GM20000 (cell line): ENCODE data around the gene ANO1.

Source experiments
- DNase-seq: peaks from one replicate; pipeline ENCODE4 v3.0.0; 2012; ENCODE audit warnings: low spot score
- TF ChIP-seq, protein P1 (sequence below): IDR thresholded peaks from 2 replicates; pipeline ENCODE4 v1.5.1; 2012; ENCODE audit warnings: mild to moderate bottlenecking, control low read depth; ENCODE audit errors: extremely low read depth, missing control alignments

Gene ANO1

DNA sequence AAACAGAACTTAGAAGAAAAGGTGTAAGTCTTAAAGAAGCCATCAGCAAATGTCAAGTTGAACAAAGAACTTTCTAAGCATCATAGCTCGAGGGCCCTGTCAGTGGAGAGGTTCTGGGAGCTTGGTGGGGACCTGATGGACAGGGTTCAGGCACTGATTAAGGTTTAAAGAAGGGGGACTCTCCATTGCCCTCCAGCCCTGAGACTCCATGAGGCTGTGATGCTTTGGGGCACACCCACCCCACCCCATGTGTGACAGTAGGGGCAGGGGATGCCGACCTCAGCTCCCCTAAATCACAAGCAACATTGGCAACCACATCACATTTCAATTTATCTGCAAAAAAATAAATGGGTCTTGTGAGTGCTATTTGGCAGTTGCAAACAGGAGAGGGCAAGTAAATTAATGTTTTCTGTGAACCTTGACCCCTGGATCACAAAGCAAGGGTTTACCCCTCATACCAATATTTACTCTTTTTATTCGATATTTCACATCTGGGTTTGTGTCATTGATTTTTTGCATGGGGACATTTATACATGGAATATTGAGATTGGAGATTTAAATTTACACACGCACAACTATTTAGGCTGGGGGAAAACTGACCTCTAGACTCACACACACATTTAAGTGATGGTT is 37.1 kb upstream of the ANO1 start:
- no peak for DNase-seq
- TF ChIP-seq, protein P1, sequence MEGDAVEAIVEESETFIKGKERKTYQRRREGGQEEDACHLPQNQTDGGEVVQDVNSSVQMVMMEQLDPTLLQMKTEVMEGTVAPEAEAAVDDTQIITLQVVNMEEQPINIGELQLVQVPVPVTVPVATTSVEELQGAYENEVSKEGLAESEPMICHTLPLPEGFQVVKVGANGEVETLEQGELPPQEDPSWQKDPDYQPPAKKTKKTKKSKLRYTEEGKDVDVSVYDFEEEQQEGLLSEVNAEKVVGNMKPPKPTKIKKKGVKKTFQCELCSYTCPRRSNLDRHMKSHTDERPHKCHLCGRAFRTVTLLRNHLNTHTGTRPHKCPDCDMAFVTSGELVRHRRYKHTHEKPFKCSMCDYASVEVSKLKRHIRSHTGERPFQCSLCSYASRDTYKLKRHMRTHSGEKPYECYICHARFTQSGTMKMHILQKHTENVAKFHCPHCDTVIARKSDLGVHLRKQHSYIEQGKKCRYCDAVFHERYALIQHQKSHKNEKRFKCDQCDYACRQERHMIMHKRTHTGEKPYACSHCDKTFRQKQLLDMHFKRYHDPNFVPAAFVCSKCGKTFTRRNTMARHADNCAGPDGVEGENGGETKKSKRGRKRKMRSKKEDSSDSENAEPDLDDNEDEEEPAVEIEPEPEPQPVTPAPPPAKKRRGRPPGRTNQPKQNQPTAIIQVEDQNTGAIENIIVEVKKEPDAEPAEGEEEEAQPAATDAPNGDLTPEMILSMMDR = no peak

DNA sequence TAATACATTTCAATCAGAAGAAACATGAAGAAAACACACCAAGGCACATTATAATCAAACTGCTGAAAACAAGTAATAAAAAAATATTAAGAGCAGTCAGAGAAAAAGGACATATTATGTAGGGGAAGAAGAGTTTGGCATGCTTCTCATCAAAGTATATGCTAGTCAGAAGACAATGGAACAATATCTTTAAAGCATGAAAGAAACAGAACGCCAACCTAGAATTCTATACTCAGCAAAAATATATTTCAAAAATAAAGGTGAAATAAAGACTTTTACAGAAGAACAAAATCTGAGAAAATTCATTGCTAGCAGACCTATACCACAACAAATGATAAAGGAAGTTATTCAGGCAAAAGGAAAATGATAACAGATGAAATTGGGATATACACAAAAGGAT is 34.6 kb upstream of the ANO1 start:
- DNase-seq = no peak

DNA sequence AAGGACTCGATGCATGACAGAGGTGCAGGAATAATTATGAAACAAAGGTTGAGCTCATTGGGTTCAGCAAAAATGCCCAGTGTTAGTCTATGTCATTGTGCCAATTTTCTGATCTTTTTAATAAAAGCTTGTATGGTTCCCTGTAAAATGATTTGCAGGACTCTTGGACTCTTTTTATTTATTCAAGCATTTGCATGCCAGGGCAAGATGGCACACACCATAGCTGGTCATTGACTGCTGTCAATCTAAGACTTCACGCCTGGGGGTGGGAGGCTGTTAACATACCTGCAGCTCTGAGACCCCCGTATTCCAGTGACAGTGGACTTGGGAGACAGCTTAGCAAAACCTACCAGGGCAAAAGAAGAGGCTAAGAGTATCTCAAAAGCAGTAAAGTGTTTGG is 32.0 kb upstream of the ANO1 start:
- TF ChIP-seq, protein P1 = no peak
- no peak for DNase-seq

More for the DNA sequence above, 34.6 kb upstream of the ANO1 start:
- TF ChIP-seq, protein P1 = no peak

DNA sequence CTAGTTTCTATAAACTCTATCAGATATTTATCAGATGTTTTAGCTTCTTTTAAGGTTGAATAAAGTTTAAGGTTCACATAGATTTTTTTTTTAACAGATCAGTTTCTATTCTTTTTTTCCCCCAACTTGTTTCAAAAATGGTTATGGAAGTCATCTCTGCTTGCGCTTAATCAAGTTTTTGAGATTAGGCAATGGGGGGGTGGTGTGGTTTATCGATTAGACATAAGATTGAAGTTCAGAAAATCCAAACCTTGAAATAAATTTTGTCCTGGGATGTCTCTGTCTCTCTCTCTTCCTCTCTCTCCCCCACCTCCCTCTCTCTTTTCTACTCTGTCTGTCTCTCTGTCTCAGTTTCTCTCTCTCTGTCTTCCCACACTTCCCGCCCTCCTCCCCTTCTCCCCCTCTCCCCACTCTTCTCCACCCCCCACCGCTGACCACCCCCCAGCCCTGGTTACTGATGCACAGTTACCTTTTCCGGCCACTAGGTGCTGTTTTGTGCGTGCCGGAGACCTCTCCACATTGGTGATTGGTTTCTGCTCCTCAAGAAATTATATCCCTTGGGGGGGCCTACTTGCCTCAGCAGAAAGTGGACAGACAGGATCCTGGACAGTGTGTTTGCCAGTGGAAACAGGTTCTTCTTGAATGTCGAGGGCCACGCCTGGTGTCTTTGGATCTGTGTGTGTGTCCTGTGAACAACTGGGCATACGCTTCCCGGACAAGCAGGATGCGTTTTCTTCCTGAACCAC is 29.7 kb upstream of the ANO1 start:
- TF ChIP-seq, protein P1 = no peak
- no peak for DNase-seq

DNA sequence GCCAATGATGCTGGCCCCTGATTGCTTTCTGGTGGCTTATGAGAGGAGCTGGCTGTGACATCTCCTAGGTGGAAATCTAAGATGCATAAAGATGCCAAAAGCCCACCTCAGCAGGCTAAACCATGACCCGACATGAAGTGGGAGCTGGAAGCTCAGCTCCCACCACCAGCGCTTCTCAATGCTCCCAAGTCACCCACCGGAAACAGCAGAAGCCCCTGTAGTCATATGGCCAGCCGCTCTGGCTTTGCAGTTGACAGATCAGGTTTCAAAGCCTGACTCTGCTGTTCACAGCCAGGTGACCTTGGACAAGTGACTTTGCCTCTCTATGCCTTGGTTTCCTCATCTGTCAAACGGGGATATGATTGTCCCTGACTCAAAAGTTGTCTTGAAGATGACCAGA is 29.1 kb upstream of the ANO1 start:
- TF ChIP-seq, protein P1 = no peak
- DNase-seq = no peak

DNA sequence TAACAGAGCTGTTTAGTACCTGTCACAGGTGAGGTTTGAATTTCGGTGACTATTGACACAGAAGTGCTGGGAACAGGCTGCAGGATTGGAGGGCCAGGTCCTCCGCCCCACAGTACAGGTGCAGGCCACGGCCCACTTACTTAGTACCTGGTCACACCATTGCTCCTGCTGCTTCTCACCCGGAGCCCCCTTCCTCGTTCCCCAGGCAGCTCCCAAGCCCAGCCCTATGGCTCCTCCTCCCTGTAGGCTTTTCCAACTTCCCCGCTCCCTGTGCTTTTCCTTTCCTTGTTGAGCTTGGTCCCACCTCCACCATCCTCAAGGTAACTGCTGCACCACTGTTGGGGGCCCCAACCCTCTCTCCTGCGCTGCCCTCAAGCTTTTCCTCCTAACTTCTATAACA is 27.9 kb upstream of the ANO1 start:
- DNase-seq = no peak
- TF ChIP-seq, protein P1 = no peak

DNA sequence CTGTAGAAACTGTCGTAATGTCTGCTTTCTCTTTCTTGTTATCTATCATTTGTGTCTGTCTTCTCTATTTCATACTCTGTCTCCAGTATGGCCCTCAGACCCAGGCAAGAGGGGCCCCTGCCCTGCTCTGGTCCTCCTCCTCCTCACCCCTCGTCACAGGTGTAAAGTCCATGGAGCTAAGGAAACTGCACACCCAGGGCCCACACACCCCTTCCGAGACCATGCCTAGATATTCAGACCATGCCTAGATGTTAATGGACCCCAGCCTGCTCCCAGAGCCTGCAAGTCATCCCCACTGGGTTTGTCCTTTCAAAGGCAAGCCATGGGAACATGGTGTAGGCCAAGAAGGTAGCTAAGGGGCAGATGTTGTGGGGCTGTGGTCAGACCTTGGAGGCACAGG is 24.1 kb upstream of the ANO1 start:
- DNase-seq = no peak
- TF ChIP-seq, protein P1 = no peak
